Activated naive CD8-positive, alpha-beta T cell treated with anti-CD3 and anti-CD28 coated beads for 36 hours (primary cell): Measurements from ENCODE around the gene GPC1. TPM values are rescaled to one million over a fixed set of nuclear protein-coding genes. Genes with fewer than 3 reads are reported as not detected.
"Not testable (repeated sequence)": the region's sequence is repeated elsewhere in the genome, so short reads cannot be mapped to it uniquely, and the experiment has no call there.

Experiments
- DNase-seq: peaks from one replicate; pipeline ENCODE4 v3.0.0; 2021
- H3K27ac Mint-ChIP-seq: one replicate; pipeline ENCODE4 v1.8.0; 2022; ENCODE audit warnings: mild to moderate bottlenecking, moderate library complexity, mixed read lengths
- H3K27me3 Mint-ChIP-seq: one replicate; pipeline ENCODE4 v1.8.0; 2022; ENCODE audit warnings: mild to moderate bottlenecking, mixed read lengths
- H3K36me3 Mint-ChIP-seq: one replicate; pipeline ENCODE4 v1.8.0; 2021; ENCODE audit warnings: mild to moderate bottlenecking, mixed read lengths
- H3K4me1 Mint-ChIP-seq: one replicate; pipeline ENCODE4 v1.8.0; 2021; ENCODE audit warnings: mixed read lengths
- H3K4me3 Mint-ChIP-seq: one replicate; pipeline ENCODE4 v1.8.0; 2022; ENCODE audit warnings: mild to moderate bottlenecking, moderate library complexity, mixed read lengths
- H3K9me3 Mint-ChIP-seq: one replicate; pipeline ENCODE4 v1.8.0; 2022; ENCODE audit warnings: mixed read lengths
- total RNA-seq, 2 experiments: library from RNA; stranded (reverse); gene quantifications; one replicate each; pipeline ENCODE4 v1.2.3, GENCODE V29; 2021

Gene GPC1
- 1 to 10 TPM in 1 of 2 experiments, under 1 TPM in 1; 0.64 to 1.3 TPM for total RNA-seq

- H3K9me3 Mint-ChIP-seq: no peaks in the 10 kb centered on the region
- peak; percentile 56 for DNase-seq
- peaks cover 25% of the 10 kb centered on the region for H3K27me3 Mint-ChIP-seq
- H3K4me1 Mint-ChIP-seq: peaks cover 7% of the 10 kb centered on the region
- peak within 1 kb of the TSS; percentile 79 for H3K4me3 Mint-ChIP-seq
- H3K36me3 Mint-ChIP-seq: no peaks in the 10 kb centered on the region
- no peak within 1 kb of the TSS for H3K27ac Mint-ChIP-seq
These were observed at the start of gene GPC1 for GRCh38 chr2:240435457-240435947. Gene GPC1 (plus strand): TSS chr2:240435663. CDS start chr2:240435919, 256 bp downstream.

- Mint-ChIP-seq H3K4me3 (no peak overlapping the region), H3K36me3 (no peaks in the 10 kb centered on the region), H3K27me3 (no peaks in the 10 kb centered on the region), H3K27ac (no peak overlapping the region), H3K4me1 (peaks cover 4% of the 10 kb centered on the region), H3K9me3 (no peaks in the 10 kb centered on the region)
- DNase-seq: no peak
These were observed 49.1 kb upstream of the GPC1 start for GRCh38 chr2:240386326-240386725.

GRCh38 chr2:240386743-240387142, 48.7 kb upstream of the GPC1 start:
- H3K36me3 Mint-ChIP-seq, DNase-seq, H3K27ac Mint-ChIP-seq: not testable (repeated sequence)

GRCh38 chr2:240387325-240387668, 48.2 kb upstream of the GPC1 start:
- Mint-ChIP-seq H3K36me3 (no peaks in the 10 kb centered on the region), H3K4me3 (no peak overlapping the region), H3K4me1 (peaks cover 2% of the 10 kb centered on the region), H3K27me3 (no peaks in the 10 kb centered on the region), H3K9me3 (no peaks in the 10 kb centered on the region), H3K27ac (no peak overlapping the region)
- no peak for DNase-seq

More at GRCh38 chr2:240386743-240387142, 48.7 kb upstream of the GPC1 start:
- not testable (repeated sequence) for H3K27me3 Mint-ChIP-seq, H3K4me3 Mint-ChIP-seq, H3K9me3 Mint-ChIP-seq, H3K4me1 Mint-ChIP-seq

- Mint-ChIP-seq H3K27ac (no peak overlapping the region), H3K9me3 (no peaks in the 10 kb centered on the region), H3K4me3 (no peak overlapping the region), H3K4me1 (peaks cover 2% of the 10 kb centered on the region), H3K27me3 (no peaks in the 10 kb centered on the region), H3K36me3 (no peaks in the 10 kb centered on the region)
- no peak for DNase-seq
These were observed 47.6 kb upstream of the GPC1 start for GRCh38 chr2:240387669-240388358.

- Mint-ChIP-seq H3K36me3 (no peaks in the 10 kb centered on the region), H3K4me1 (peaks cover 2% of the 10 kb centered on the region), H3K27me3 (no peaks in the 10 kb centered on the region), H3K4me3 (no peak overlapping the region), H3K27ac (no peak overlapping the region), H3K9me3 (no peaks in the 10 kb centered on the region)
- DNase-seq: no peak
These were observed 46.8 kb upstream of the GPC1 start for GRCh38 chr2:240388471-240389301.

- H3K4me1 Mint-ChIP-seq: peaks cover 2% of the 10 kb centered on the region
These were observed 46.1 kb upstream of the GPC1 start for GRCh38 chr2:240389302-240389805.

GRCh38 chr2:240390091-240391073, 45.1 kb upstream of the GPC1 start:
- no peak for DNase-seq

More at GRCh38 chr2:240389302-240389805, 46.1 kb upstream of the GPC1 start:
- Mint-ChIP-seq H3K9me3 (no peaks in the 10 kb centered on the region), H3K27me3 (no peaks in the 10 kb centered on the region), H3K4me3 (no peak overlapping the region), H3K27ac (no peak overlapping the region), H3K36me3 (no peaks in the 10 kb centered on the region)
- no peak for DNase-seq

GRCh38 chr2:240391111-240392051, 44.1 kb upstream of the GPC1 start:
- no peaks in the 10 kb centered on the region for H3K9me3 Mint-ChIP-seq
- H3K4me1 Mint-ChIP-seq: peaks cover 2% of the 10 kb centered on the region
- no peaks in the 10 kb centered on the region for H3K27me3 Mint-ChIP-seq
- no peaks in the 10 kb centered on the region for H3K36me3 Mint-ChIP-seq
- no peak overlapping the region for H3K27ac Mint-ChIP-seq
- no peak overlapping the region for H3K4me3 Mint-ChIP-seq
- DNase-seq: no peak

More at GRCh38 chr2:240390091-240391073, 45.1 kb upstream of the GPC1 start:
- Mint-ChIP-seq H3K4me3 (no peak overlapping the region), H3K4me1 (peaks cover 2% of the 10 kb centered on the region), H3K9me3 (no peaks in the 10 kb centered on the region), H3K27ac (no peak overlapping the region), H3K27me3 (no peaks in the 10 kb centered on the region), H3K36me3 (no peaks in the 10 kb centered on the region)

- no peak for DNase-seq
- Mint-ChIP-seq H3K4me3 (no peak overlapping the region), H3K9me3 (no peaks in the 10 kb centered on the region), H3K27me3 (no peaks in the 10 kb centered on the region), H3K27ac (no peak overlapping the region), H3K4me1 (peaks cover 2% of the 10 kb centered on the region), H3K36me3 (no peaks in the 10 kb centered on the region)
These were observed 43.1 kb upstream of the GPC1 start for GRCh38 chr2:240392084-240392947.

- Mint-ChIP-seq H3K36me3 (no peaks in the 10 kb centered on the region), H3K4me1 (peaks cover 2% of the 10 kb centered on the region), H3K27me3 (no peaks in the 10 kb centered on the region), H3K27ac (no peak overlapping the region), H3K4me3 (no peak overlapping the region), H3K9me3 (no peaks in the 10 kb centered on the region)
- DNase-seq: no peak
These were observed 42.3 kb upstream of the GPC1 start for GRCh38 chr2:240392948-240393830.

- Mint-ChIP-seq H3K27me3 (no peaks in the 10 kb centered on the region), H3K4me3 (no peak overlapping the region), H3K27ac (no peak overlapping the region), H3K9me3 (no peaks in the 10 kb centered on the region), H3K4me1 (peaks cover 2% of the 10 kb centered on the region), H3K36me3 (no peaks in the 10 kb centered on the region)
- DNase-seq: no peak
These were observed 41.5 kb upstream of the GPC1 start for GRCh38 chr2:240393831-240394410.
